Measurements from ENCODE around the gene TTLL11.

Gene TTLL11

DNA sequence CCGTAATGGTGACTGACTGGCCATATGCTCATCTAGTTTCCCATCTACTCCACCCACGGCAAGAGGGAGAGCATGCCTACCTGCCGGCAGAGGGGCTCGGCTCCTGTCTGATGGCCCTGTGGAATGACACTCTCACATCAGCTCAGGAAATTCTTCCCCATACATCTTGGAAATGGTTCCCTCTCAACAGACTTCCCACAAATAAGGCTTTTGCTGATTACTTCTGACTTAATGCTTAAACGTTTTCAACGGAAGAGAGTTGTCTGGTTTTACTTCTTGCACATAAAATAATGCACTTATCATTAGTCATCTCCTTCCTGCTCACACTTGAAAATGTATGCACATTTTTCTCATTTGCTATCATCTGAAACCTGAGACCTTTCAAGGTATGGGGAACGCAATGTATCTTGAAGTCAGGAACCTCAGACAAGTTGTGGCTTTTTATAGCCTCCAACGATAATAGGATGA lies 129.5 kb downstream of the TTLL11 start:
- no peak for FAIRE-seq

DNA sequence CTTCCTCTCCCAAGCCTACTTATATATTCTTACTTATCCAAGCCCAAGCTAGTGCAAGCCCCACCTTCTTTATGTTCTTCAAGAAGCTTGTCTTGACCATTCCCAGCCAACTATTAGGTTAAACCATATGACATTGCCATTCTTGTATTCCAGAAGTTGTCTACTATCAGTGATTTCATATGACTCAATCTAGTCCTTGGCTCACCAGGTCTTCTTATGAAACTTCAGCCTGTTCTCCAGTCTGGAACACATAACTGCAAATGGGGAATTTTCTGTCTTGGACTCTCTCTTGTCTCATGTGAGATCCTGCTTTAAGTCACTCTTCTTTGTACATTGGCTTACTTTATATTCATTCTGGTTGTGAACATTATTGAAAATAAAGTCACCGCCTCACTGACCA lies 130.7 kb downstream of the TTLL11 start:
- FAIRE-seq = no peak

DNA sequence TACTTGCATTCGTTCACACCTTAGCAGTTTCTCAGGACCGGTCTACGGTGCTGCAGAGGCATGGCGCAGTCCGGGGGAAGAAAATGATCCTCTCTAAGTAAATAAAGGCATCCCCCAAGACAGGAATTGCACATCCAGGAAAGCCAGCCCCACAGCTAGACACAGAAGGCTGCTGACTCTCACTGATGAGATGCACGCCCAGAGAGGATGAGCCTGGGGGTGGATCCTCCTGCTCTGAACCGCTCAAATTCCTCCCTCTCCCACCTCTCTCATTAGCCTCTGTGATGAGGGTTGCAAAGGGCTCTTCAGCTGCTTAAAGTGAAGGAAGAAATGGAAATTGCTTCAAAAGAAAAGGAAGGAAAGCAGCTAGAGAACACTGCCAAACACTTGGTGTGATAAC lies 132.4 kb downstream of the TTLL11 start:
- no peak for FAIRE-seq

DNA sequence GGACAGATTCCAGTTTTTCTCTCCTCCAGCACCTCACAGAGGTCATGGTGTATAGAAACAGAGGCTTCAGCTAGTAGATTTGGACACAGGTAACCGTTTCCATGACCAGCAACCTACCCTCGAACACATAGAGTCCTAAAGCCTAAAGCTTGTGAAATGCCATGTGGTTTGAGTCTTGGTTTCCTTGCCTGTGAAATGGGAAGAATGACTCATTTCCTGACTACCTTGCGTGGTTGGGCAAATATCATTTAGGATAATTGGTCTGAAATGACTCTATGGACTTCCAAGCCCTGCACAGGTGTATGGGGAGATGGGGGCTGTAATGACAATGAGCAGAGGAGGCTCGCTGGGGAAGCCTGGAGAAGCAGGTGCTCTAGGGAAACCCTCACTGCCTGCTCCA lies 134.6 kb downstream of the TTLL11 start:
- no peak for FAIRE-seq

DNA sequence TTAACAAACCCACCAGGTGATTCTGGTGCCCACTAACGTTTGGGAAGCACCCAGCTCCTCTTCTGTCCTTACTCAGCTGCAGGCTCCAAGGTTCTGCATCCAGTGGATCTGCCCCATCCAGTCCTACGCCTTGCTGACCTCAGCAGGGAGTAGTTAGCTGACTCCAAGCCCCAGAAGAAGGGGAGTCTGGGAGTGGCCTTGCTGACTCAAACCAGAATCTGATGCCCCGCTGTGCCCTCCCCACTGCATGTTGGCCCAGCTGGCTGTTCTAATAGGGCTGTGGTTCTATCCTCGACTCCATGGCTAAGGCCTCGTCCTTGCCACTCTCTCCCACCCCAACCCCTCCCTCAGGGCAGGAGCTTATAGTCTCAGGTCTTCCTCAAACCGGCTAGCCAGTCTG lies 136.3 kb downstream of the TTLL11 start:
- no peak for FAIRE-seq

DNA sequence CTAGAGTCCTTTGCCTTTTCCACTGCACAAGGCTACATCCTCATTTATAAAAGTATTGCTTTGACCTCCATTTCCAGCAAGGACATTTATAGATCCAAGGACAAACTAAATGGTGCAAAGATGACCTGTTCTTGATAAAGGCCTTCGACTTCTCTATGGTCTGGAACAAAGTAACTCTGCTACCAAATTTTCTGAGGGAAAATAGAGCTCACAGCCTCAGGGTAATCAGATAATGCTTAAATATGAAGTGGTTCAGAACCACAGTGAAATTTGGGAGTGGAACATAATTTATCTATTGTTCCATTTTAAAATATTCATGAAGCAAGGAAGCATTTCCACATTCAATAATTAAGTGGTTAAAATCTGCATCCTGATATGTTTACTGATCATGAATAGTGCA lies 137.5 kb downstream of the TTLL11 start:
- no peak for FAIRE-seq

DNA sequence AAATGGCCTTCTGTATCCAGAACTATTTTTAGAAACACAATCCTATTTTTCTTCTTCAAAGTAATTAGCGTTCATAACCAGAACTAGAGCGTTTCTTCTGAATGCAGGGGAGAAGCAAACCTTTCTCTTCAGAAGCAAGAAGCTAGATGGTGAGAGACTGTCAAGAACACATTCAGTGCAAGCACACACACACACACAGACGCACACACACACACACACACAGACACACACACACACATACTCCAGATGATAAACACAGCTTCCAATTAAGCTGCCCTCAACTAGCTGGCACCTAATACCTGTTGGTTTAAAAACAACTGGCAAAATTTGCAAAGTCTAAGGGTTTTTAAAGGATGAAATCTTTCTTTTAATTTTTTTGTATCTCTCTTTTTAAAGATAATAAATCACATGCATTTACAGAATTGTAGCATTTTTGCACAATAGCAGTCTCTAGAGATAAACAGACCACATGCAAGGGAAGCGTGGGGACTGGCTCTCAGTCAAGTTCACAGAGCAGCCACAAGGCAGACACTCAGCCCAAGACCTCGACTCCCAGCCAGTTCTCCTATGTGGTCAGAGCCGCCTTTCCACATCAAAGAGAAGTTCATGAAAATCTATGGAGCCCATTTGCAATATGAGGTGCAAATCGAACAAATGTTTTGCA lies 138.5 kb downstream of the TTLL11 start:
- FAIRE-seq = no peak

DNA sequence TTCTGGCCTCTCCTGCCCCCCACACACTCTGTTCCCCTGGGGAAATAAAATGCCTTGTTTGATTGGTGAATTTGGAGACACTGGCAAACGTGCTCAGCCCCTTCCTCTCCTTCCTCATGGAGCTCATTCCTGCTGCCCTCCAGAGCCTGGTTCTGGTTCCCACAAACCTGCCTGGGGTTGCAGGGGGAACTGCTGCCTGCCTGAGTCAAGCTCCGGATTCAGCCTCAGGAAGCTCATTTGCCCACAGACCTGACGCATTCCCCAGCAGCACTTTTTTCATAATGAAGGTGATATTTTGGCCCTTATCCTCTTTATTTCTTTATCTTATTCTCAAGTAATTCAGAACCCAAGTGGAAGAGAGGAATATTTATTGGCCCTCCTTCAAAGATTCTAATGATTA lies 140.5 kb downstream of the TTLL11 start:
- no peak for FAIRE-seq

DNA sequence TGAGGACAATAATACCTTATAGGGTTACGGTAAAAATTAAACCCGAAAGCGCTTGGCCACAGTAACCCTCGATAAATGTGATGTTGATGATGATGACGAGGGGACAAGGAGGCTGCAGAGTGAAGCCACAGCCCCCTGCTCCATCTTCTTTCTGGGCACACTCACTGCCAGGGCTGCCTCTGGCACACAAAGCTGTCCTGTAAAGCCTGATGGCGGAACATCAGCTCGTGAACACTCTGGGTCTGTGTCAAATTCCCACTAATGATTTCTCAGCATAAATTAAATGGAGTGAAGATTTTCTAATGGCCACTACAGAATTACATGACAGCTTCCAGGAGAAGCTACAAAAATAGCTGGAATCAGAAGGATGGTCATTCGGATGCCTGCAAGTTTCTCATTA lies 142.2 kb downstream of the TTLL11 start:
- no peak for FAIRE-seq

DNA sequence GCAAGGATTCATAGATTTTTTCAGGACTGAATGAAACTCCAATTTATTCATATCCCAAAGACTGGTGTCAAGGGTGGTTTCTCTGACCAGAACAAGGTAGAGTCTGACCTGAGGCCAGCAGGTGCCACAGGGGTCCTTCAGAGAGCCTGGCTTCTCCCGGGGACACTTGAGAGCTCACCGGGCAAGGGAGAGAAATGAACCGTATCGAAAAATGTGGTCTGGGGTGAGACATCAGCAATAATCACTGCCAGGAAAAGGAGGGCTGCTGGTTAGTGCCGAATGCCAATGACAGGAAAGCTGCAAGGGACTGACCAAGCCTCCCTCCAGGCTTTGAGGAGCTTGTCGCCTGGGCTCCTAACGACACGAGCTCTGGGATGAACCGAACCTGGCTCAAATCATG lies 142.7 kb downstream of the TTLL11 start:
- FAIRE-seq = no peak

DNA sequence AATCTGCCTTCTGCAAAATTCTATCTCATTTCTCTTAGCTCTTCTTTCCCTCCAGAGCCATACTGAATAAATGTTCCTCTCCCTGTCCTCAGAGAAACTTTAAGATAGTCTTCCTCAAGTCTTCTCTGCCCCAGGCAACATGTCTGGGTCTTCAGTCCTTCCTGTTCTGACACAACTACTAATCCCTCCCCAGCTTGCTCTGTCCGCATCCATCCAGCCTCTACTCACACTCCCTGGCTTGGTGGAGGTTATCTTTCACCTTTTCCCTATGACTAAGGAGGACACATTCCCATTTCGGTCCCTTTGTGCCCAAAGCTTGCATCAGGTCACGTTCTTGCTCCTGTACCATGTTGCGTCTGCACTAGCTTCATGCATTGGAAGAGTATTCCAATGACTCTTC lies 143.3 kb downstream of the TTLL11 start:
- FAIRE-seq = no peak

DNA sequence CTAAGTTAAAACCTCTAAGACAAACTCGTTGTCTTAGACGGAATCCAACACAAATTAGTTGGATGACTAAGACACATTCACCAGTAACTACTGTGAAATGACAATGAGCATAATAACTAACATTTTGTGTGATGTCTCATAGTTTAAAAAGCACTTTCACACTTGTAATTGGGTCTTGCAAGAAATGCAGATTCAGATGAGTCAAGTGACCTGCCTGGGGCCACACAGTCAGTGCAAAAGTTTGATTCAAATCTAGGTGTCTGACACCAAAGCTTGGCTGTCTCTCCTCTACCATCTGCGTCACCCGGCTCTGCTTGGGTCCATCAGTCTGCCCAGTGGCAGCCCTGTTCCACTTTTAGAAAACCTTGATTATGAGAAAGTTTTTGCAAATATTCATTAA lies 143.7 kb downstream of the TTLL11 start:
- no peak for FAIRE-seq

DNA sequence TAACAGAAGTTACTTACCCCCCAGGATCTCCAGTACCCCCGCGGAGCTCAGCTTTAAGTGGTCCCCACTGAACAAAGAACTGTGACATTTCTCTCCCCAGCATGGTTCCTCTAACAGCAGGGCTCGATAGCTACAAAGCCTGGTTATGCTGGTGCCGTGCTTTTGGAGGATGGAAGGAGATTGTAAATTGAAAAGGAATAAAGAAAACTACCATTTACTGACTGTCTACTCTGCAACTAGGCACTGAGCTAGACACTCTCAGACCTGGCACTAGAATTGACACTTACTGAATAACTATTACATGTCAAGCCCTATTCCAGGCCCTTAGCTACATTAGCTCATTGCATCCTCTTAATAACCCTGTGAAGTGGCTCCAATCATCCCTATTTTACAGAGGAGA lies 145.3 kb downstream of the TTLL11 start:
- no peak for FAIRE-seq

DNA sequence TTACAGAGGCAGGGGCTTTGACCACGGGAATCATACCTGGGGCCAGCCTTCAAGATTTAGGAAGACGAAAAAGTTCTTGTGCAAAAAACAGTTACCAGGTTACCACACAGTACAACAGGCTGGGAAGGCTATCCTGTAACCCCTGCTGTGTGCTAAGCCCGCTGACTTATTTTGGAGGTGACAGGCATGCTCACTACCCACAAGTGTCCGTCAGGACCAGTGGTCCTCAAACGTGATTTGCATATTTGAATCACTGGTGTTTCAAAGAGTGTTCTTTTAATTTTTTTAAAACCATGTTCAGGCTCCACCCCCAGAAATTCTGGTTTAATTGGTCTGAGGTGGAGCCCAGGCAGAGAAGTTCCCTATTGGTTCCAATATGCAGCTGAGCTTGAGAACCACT lies 146.6 kb downstream of the TTLL11 start:
- FAIRE-seq = no peak

DNA sequence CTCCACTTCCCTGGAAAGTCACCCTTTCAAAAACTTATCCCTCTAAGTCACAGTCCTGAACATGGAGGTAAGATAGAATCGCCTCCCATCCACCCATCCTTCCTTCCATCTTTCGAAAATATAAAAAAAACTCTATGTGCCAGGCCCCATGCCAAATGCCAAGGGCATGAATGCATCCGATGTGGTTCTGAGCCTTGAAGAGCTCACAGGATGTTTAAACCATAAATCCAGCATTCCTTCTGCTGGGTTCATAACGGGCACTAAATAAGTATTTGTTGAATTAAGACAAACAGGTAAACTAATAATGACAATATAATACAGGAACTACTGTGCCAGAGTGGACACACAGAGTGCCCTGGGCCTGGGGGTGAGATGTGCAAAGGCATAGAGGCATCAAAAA lies 147.3 kb downstream of the TTLL11 start:
- FAIRE-seq = no peak

DNA sequence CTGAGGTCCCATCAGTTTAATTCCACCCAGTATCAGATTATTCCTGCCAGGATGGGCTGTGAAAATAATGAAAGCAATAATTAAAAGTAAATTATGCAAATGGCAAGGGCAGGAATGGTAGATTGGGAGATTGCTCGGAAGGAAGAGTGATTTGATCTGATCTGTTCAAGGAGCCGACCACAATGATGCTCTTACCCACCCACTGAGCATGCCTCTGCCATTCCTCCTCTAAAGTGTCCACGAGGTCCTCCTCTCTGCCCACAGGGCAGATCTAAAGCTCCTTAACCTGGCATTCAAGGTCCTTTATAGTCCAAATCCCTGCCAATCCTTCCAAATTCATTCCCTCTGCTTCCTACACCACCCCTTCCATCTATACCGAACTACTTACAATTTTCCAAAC lies 147.8 kb downstream of the TTLL11 start:
- FAIRE-seq = no peak

DNA sequence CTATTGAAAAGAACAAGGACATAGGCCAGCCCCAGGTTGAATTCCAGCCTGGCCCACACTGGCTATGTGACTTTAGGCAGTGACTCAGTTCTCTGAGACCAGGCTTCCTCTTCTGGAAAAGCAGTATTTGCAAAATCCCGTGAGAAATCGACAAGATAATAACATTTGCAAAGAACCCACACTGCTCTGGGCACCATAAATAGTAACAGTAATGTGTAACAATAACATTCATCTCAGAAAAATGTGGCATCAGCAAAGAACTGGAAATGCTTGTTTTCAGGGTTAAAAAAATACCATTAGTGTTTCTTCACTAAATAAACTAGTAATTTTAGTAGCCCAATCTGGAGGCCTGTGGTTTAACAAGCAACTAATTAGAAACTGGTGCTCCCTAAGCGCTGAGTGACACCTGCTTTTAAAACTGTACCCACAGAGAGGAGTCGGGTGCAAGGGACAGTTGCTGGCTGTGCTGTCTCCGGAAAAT lies 148.4 kb downstream of the TTLL11 start:
- FAIRE-seq = no peak

DNA sequence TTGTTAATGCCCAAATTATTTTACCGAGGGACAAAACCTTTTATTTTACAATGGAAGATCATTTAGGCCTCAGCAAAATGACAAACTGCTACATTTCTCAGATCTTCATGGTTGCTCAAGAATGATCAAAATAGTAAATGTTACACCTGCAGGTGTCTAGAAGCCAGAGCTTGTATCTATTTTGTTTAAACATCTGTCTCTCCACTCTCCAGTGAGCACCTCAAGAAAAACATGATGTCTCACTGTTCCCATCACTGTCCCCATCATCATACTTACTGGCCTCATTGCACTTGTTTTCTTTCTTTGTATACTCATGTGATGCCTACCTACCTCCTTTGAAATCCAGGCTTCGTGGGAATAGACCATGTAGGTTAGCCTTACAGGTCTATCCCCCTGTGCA lies 149.6 kb downstream of the TTLL11 start:
- no peak for FAIRE-seq

DNA sequence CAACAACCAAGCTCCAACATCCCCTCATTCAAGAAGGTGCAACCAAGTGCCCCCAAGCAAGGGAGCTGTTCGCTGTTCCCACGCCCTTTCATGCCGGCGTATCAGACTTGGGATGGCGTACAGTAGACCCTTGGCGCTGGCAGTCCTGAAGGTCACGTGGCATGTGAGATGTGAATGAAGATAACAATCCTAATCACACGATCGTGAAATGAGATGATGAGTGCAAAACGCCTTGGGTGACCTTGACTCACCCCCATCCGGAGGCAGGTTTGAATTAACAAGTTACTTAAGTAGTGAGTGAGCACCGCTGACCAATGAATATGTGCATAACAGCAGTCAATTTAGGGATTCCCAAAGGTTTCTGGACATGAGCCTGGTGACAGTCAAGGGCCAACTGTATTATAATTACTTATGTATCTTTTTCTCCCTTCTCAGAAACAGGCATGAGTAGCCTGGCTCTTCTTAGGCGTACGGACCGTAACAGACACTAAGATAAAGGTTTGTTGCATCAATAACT lies 150.2 kb downstream of the TTLL11 start:
- no peak for FAIRE-seq

DNA sequence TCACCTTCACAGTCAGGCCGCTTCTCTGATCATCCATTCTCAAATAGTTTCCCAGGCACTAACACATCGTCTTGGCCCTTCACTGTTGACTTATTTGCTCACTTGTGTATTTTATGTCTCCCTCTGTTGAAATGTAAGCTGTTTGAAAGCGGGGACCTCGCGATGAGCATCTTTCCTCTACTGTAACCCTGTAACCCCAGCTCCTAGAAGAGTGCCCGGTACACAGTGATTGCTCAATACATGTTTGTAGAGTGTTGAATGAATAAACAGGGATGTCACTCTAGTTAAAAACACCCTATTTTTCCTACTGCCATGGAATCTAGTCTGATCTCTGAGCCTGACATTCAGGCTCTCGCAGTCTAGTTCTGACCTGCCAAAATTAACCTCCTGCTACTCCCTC lies 150.8 kb downstream of the TTLL11 start:
- no peak for FAIRE-seq

DNA sequence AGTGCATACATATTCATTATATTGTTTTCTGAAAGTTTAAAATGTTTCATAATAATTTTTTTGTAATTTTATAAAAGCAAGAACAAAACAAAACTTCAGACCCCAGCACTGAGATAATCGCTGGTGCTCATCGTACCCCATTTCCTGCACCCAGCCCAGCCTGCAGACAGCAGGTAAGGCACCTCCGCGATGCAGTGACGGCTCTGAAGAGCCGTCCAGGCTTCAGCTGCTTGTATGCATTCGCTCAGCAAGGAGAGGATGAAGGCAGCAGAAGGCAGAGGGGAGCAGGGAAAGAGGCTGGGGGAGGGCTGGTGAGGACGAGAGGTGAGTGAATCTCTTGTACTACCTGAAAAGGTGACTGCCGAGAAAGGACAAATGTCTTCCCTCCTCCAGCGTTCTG lies 153.5 kb downstream of the TTLL11 start:
- no peak for FAIRE-seq

DNA sequence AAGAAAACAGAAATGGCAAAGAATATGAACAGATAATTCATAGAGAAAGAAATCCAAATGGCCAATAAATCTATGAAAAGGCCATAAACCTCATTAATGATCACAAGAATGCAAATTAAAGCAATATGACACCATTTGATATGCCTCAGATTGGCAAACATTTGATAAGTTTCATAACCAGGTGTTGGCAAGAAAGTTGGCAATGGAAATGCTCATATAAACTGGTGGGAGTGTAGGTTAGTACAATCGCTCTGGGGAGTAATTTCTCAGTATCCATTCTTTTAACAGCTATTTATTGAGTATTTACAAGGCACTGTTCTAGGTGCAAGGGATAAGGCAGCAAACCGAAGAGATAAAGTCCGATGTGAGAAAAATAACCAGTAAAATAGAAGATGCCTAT lies 154.5 kb downstream of the TTLL11 start:
- no peak for FAIRE-seq

DNA sequence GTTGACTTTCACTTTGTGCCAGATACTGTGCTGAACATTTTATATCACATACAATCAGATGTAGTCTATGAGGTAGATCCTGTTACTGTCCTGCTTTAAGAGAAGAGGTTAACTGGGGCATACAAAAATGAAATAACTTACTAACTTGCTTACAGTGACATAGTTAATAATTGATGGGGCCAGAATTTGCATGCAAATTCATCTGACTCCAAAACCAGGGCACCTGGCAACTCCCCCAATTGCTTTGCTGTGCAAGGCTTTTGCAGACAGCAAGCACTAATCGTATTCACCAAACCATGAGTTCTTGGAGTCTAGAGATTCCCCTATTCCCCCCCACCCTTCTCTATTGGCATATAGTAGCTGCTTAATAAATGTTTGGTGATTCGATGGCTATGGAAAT lies 155.9 kb downstream of the TTLL11 start:
- no peak for FAIRE-seq

DNA sequence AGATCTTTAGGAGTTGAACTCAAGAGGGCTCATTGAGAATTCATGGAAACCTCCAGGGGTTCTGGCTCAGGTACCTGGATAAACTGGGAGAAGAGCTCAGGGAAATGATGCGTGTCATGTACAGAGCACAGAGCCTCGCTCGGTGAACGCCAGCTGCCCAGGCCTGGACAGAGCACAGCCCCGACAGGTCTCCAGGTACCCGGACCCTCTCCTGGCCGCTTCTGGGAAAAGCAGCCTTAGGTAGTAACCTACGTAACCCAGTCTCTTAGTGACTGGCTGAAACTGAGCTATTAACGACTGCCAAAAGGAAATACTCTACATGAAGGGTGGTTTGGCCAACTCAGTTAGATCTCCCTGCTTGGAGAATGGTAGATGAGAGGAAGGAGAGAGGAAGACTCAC lies 157.4 kb downstream of the TTLL11 start:
- FAIRE-seq = no peak

DNA sequence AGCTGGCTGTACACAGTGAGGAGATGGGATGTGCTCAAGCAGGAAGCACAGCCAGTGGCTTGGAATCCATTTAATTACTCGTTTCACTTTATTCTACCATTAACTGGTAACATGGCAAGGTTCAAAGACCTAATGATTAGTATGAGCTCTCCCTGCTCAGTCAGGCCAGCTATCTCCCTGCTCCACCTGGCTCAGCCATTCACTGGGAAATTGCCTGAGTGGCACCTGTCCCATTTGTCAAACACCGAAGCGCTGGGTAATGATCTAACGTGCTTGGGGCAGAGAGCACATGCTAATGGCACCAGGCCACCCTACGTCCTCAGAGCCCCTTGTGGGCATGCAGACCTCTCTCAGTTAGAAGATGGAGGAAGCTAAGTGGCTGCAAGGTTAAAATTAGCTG lies 162.2 kb downstream of the TTLL11 start:
- no peak for FAIRE-seq
